GM21367 (cell line): ENCODE measurements around the gene CBFB.
"Not testable (repeated sequence)": the region's sequence is repeated elsewhere in the genome, so short reads cannot be mapped to it uniquely, and the experiment has no call there.

Source experiments
- ATAC-seq: cut with Tn5 transposase; IDR thresholded peaks from one replicate; pipeline ENCODE4 v1.9.1; 2021; ENCODE audit not compliant: unreplicated experiment

The CBFB gene

DNA sequence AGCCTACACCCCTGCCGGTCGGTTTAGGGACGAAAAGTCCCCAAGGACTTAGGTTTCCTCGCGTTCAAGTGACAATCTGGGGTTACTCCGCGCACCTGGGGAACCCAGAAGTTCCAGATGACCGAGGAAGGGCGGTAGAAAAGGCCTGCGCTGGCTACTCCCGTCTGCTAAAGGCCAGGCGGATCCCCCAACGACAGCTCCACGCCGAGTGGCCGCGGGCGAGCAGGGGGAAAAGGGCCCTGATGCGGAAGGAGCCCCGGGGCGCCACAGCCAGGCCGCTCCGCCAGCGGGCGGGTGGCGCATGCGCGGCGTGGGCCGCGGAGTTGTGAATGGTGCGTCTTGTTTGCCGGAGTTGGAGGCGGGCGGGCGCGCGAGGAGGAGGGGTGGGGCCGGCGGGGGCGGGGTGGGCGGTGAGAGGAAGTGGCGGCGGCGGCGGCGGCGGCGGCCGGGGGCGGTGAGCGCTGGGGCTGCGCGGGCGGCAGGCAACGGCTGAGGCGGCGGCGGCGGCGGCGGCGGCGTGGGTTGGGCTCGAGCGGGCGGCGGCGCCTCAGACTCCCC, at the start of gene CBFB:
TSS of gene CBFB (plus strand) at position 454 of the 558 bp plus-strand sequence. CDS start 259 bp downstream, outside the sequence.
- ATAC-seq: peak; percentile 68

DNA sequence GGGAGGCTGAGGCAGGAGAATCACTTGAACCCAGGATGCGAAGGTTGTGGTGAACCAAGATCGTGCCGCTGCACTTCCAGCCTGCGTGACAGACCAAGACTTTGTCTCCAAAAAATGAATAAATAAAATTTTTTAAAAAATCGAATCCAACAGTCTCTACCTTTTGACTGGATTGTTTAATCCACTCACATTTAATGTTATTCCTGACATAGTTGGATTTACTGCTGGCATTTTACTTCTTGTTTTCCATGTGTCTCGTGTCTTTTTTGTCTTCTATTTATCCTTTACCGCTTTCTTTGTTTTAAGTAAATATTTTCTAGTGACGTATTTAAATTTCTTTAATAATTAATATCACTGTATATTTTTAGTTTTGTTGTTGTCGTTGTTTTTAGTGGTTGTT, 45.9 kb upstream of the CBFB start:
- no peak for ATAC-seq

GRCh38 chr16:66984892-66985311, 44.0 kb upstream of the CBFB start:
- no peak for ATAC-seq

DNA sequence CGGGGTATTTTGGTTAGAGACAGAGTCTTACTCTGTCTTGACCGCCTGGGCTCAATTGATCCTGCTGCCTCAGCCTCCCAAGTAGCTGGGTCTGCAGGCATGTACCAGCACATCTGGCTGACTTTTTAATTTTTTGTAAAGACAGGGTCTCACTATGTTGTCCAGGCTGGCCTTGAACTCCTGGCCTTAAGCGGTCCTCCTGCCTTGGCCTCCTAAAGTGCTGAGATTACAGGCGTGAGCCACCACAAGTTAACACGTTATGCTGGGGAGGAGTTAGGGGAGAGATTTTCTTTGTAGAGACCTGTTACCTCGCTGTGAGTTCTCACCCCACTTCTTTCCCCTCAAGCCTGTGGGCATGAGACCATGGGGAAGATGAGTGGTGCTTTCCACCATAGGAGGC, 42.4 kb upstream of the CBFB start:
- no peak for ATAC-seq

- no peak for ATAC-seq
Observed at GRCh38 chr16:66988197-66988788, 40.7 kb upstream of the CBFB start, which contains the start of gene CES4A. CES4A (plus strand) TSS chr16:66988589; CDS start chr16:66988773, 184 bp downstream.

DNA sequence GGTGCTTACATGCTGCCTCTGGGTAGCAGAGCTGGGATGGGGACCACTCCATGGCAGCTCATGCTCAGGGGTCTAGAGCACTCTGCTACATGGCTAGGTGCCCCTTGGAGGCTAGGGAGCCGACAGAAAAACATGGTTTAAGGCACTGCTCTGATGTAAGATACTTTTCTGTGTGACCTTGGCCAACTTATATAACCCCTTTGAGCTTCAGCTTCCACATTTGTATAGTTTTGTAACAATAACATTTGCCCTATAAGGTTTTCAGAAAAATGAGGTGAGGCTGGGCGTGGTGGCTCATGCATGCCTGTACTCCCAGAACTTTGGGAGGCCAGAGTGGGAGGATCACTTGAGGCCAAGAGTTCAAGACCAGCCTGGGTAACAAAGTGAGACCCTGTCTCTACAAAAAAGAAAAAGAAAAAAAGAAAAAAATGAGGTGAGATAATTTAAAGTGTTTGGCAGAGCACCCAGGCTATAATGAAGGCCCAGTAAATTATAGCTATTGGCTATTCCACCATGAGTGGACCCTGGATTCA, 37.3 kb upstream of the CBFB start:
- ATAC-seq: no peak

DNA sequence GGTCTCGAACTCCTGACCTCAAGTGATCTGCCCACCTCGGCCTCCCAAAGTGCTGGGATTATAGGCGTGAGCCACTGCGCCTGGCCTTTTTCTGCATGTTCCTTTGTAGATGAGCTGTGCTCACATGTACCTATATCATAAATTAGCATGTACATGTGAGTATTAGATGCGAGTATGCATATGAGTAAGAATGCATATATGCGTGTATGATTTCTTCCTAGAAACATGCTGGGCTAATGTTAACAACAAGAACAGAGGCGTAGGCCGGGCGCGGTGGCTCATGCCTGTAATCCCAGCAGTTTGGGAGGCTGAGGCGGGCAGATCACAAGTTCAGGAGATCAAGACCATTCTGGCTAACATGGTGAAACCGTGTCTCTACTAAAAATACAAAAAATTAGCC, 35.4 kb upstream of the CBFB start:
- ATAC-seq: not testable (repeated sequence)

DNA sequence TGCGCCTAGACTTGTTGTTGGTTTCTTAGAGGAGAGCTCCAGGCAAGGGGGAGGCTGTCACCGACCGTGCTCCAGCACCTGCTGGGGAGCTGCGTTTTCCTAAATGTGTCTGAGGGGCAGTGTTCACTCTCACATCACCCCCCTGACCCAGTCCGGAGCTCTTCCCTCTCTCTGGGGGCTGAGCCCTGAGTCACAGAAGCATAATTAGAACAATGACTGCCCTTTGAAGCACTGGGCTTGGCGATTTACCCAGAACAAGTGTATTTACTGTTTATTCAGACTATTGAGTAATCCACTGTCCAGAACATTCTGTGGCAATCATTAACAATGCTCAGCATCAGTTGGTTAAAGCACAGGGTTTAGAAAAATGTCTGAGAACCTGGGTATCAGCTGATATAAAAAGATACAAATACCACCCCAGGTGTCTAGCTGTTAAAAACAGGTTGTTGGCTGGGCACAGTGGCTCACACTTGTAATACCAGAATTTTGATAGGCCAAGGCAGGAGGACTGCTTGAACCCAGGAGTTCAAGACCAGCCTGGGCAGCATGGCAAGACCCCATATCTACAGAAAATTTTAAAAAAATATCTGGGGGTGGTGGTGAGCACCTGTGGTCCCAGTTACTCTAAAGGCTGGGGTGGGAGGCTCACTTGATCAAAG, 32.5 kb upstream of the CBFB start:
- no peak for ATAC-seq

GRCh38 chr16:66996983-66997358, 32.0 kb upstream of the CBFB start:
- no peak for ATAC-seq

- ATAC-seq: no peak
Observed at GRCh38 chr16:67000384-67001351, 28.3 kb upstream of the CBFB start.

GRCh38 chr16:67001726-67002125, 27.2 kb upstream of the CBFB start:
- ATAC-seq: no peak

DNA sequence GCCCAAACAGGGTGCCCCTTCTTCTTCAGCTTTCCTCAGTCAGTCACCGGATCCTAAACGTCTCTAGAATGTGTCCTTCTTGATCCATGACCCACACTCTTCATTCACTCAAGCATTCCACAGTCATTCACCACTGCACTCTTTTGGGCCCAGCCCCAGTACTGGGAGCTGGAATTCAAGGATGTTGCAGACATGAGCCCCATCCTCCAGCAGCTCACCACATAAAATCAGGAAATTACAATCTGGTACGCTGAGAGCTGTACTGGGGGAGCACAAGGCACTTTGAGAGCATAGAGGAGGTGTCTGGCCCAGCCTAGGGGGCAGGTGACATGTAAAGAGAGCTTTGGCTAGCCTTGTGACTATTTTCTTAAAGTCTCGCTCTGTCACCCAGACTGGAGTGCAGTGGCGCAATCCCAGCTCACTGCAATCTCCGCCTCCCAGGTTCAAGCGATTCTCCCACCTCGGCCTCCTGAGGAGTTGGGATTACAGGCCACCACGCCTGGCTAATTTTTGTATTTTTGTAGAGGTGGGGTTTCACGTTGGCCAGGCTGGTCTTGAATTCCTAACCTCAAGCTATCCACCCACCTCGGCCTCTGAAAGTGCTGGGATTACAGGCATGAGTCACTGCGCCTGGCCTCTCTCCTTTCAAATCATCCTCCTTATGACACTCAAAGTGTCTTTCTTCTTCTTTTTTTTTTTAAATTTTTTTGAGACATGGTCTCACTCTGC, 21.9 kb upstream of the CBFB start:
- ATAC-seq: no peak

- ATAC-seq: no peak
Observed at GRCh38 chr16:67009158-67009557, 19.8 kb upstream of the CBFB start.

- ATAC-seq: no peak
Observed at GRCh38 chr16:67011274-67011673, 17.7 kb upstream of the CBFB start.

DNA sequence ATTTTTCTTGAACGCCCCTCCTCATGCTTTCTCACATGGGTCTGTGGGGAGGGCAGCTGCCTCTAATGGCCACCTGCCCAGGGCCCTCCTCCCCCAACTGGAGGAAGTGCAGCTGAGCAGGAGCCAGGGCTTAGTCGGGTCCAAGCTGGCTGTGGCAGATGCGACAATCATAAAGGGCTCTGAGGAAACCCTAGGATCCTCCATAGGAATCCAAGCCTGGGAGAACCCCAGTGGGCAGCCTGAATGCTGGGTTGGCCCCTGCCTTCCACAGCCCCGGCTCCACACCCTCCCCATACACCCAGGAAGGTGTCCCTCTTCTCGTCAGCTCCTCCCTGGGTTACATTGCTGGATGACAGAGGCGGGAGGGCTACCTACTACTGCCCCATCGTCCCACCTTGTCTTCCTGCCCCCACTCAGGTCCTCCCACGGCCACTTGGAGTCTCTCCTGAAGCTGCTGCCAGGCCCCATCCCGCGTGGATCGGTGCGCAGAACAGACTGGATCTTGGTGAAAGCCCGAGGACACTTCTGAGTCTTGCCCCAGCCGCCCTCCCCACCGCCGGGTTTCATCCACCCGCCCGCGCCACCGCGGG, 15.6 kb upstream of the CBFB start:
- no peak for ATAC-seq

- ATAC-seq: no peak
Observed at GRCh38 chr16:67013823-67014633, 14.9 kb upstream of the CBFB start.

GRCh38 chr16:67014634-67015312, 14.2 kb upstream of the CBFB start:
- no peak for ATAC-seq

DNA sequence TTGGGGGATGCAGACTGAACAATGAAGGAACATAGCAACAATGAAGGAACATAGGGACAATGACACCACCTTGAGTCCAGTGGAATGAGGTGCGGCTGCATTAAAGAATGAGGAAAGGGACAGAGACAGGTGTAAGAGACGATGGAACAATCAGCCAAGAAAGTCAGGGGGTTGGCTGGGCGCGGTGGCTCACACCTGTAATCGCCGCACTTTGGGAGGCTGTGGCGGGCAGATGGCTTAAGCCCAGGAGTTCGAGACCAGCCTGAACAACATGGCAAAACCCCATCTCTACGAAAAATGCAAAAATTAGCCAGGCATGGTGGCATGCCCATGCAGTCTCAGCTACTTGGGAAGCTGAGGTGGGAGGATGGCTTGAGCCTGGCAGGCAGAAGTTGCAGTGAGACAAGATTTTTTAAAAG, 13.6 kb upstream of the CBFB start:
- no peak for ATAC-seq

- ATAC-seq: no peak
Observed at GRCh38 chr16:67016143-67016542, 12.8 kb upstream of the CBFB start.
